SK-N-SH (cell line): ENCODE data around the gene CC2D2B. TPM values are rescaled to one million over a fixed set of nuclear protein-coding genes. Genes with fewer than 3 reads are reported as not detected.

ENCODE experiments used
- polyA plus RNA-seq, 3 experiments: library from polyadenylated mRNA; depleted of rRNA; stranded (reverse); fragments of >200 nt; gene quantifications; 2 replicates each; pipeline ENCODE4 v1.2.3, GENCODE V29; 2012
- small RNA-seq, 7 experiments: library from RNA; depleted of rRNA; stranded (forward); fragments of <200 nt; gene quantifications; one replicate each; pipeline ENCODE3, GENCODE V24; 2012

CC2D2B gene
- polyA plus RNA-seq, 1 of the 3 experiments (the other 2 are of a cell fraction): not detected

Small RNAs within 50 kb of the gene (small RNA-seq; reads per million reads assigned to genes)
- gene MIR3157: 0 to 16.1 (median 4.4) reads per million in 7 experiments

Other genes with a start within 250 kb of the CC2D2B start
- gene TCTN3, start 214.0 kb upstream of the CC2D2B start, polyA plus RNA-seq (2012; rRNA removed): 39.5 and 59.4 TPM in 2 replicates
- 0.02 TPM in 2 replicates for gene ENTPD1, start 151.8 kb upstream of the CC2D2B start, polyA plus RNA-seq (2012; rRNA removed)
- gene CCNJ, start 135.6 kb downstream of the CC2D2B start, polyA plus RNA-seq (2012; rRNA removed): 4.3 and 5.6 TPM in 2 replicates
- 1.7 and 2.4 TPM in 2 replicates for gene ZNF518A, start 222.3 kb downstream of the CC2D2B start, polyA plus RNA-seq (2012; rRNA removed)